Embryonic facial prominence (tissue), 1 donor: Measurements from ENCODE around the gene ZP2.

Experiments used
- DNase-seq: peaks from one replicate; pipeline ENCODE4 v3.0.0-alpha.2; 2016; ENCODE audit errors: extremely low spot score

The ZP2 gene

DNA sequence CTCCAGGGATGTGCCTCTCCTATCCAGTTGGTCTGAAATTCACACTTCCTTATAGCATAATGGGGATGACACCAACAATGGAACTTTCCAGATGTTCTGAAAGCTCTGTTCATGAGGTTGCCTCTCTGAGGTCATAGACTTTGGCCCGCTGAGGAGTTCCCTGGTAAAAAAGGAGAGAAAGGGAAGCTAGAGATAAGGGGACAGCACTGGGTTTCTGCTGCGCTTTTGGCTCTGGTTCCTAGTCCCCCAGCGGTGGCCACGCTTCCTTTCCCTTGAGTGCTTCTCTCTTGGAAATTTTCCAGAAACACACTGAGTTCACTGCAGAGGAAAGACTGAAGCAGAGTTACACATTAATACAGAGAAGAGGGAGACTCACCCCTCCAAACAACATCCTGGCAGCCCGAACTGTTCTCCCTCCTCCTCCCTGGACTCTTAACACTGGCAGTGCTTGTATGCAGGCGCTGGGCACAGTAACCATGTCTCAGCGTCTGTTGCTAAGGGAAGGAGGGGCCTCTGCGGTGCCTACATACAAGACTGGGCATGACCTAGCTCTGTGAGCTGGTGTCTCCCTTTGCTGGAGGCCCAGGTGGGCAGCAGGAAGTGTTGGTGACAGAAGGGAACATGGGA is 60.9 kb downstream of the ZP2 start, which contains the start of gene DNAH3:
Gene DNAH3 (minus strand): TSS at position 472 of the 627 bp plus-strand sequence. CDS start 527 bp downstream, outside the sequence.
- DNase-seq: no peak
